HG03175 (cell line): ENCODE measurements around the gene PGBD5.

Source experiments
- ATAC-seq: cut with Tn5 transposase; IDR thresholded peaks from one replicate; pipeline ENCODE4 v1.9.1; 2021; ENCODE audit warnings: mild to moderate bottlenecking, moderate library complexity; ENCODE audit not compliant: unreplicated experiment

Gene PGBD5

GRCh38 chr1:230265200-230266115 is 160.7 kb downstream of the PGBD5 start:
- ATAC-seq = no peak
